ENCODE results near the gene PBX3. TPM values are rescaled to one million over a fixed set of nuclear protein-coding genes. Genes with fewer than 3 reads are reported as not detected.

PBX3 gene
- total and polyA plus RNA-seq, 2 experiments from 2014 or later, result 13.4 to 30.9 TPM

- in situ Hi-C loops (cut with MboI), result no loop called here
- H3K36me3 ChIP-seq (ENCODE audit: low read depth), result no peaks in the 10 kb centered on the region
- no peaks in the 10 kb centered on the region for H3K9me3 ChIP-seq (ENCODE audit: low read depth)
- H3K4me1 ChIP-seq (ENCODE audit: insufficient read depth), result no peaks in the 10 kb centered on the region
- H4K20me1 ChIP-seq (ENCODE audit: insufficient read depth), result no peaks in the 10 kb centered on the region
- no peak overlapping the region for H2AFZ ChIP-seq
- TF ChIP-seq EZH2phosphoT487 (IDR thresholded peaks at IDR 0.05; ENCODE audit: insufficient read depth, low read depth) (no peak), EZH2 (IDR thresholded peaks at IDR 0.05; ENCODE audit: insufficient read depth, poor library complexity, severe bottlenecking) (no peak)
- no peaks in the 10 kb centered on the region for H3K27me3 ChIP-seq (replicated peaks; ENCODE audit: insufficient read depth)
- H3K9ac ChIP-seq, result no peak overlapping the region
- no peaks in the 10 kb centered on the region for H3K9me2 ChIP-seq (ENCODE audit: insufficient read depth)
- no peak for DNase-seq
- WGBS, 2 experiments (ENCODE audit: low coverage in 1 of 2, low lambda C conversion rate in 2 of 2, missing lambda C conversion rate in 2 of 2), result 95 to 98% methylated on average over 3 of the region's 3 CpGs
- H3F3A ChIP-seq (ENCODE audit: insufficient read depth), result no peaks in the 10 kb centered on the region
- H3K27ac ChIP-seq, result no peak overlapping the region
- no peak overlapping the region for H3K4me2 ChIP-seq (ENCODE audit: unreplicated experiment)
- H3K79me2 ChIP-seq (ENCODE audit: insufficient read depth), result peaks cover 100% of the 10 kb centered on the region
- H3K4me3 ChIP-seq, result no peak overlapping the region
Observed at GRCh38 chr9:125844611-125845010, 97.4 kb downstream of the PBX3 start.

DNA sequence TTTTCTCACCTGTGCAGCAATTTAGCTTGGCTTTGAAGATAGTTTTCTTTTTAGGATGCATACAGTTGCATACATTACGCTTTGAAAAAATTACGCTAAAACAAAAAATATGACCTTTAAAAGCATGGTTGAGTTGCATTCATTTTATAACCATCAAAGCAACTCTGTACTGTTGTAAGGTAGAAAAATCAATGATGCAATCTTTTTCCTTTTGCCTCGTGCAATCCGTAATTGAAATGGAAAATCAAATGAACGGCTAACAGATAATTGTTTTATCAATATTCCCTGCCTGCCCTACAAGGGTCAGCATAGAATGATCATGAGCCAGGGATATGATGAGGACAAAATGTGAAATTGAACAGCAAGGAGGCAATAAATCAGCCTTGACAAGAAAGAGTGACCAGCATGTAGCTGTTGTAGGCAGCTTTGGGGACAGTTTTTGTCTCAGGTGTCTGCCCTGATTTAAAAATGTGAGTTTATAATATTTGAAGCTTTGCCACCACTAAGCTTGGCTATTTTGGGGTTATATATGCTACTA lies 98.2 kb downstream of the PBX3 start:
- Histone ChIP-seq H4K20me1 (ENCODE audit: insufficient read depth) (no peaks in the 10 kb centered on the region), H3K4me3 (no peak overlapping the region), H3K27ac (no peak overlapping the region), H3K4me2 (ENCODE audit: unreplicated experiment) (no peak overlapping the region), H3K4me1 (ENCODE audit: insufficient read depth) (no peaks in the 10 kb centered on the region), H3K9ac (no peak overlapping the region), H3K79me2 (ENCODE audit: insufficient read depth) (peaks cover 100% of the 10 kb centered on the region), H3K36me3 (ENCODE audit: low read depth) (no peaks in the 10 kb centered on the region), H2AFZ (no peak overlapping the region), H3K27me3 (replicated peaks; ENCODE audit: insufficient read depth) (no peaks in the 10 kb centered on the region), H3K9me2 (ENCODE audit: insufficient read depth) (no peaks in the 10 kb centered on the region), H3K9me3 (ENCODE audit: low read depth) (no peaks in the 10 kb centered on the region), H3F3A (ENCODE audit: insufficient read depth) (no peaks in the 10 kb centered on the region)
- WGBS, 2 experiments (ENCODE audit: low coverage in 1 of 2, low lambda C conversion rate in 2 of 2, missing lambda C conversion rate in 2 of 2), result 96 to 98% methylated on average over 5 of the region's 5 CpGs
- DNase-seq, result no peak
- in situ Hi-C loops (cut with MboI), result no loop called here
- TF ChIP-seq EZH2phosphoT487 (IDR thresholded peaks at IDR 0.05; ENCODE audit: insufficient read depth, low read depth) (no peak), EZH2 (IDR thresholded peaks at IDR 0.05; ENCODE audit: insufficient read depth, poor library complexity, severe bottlenecking) (no peak)

GRCh38 chr9:125847735-125848134 lies 100.6 kb downstream of the PBX3 start:
- no peaks in the 10 kb centered on the region for H3K9me3 ChIP-seq (ENCODE audit: low read depth)
- no peaks in the 10 kb centered on the region for H3K27me3 ChIP-seq (replicated peaks; ENCODE audit: insufficient read depth)
- H4K20me1 ChIP-seq (ENCODE audit: insufficient read depth), result no peaks in the 10 kb centered on the region
- no peak overlapping the region for H3K9ac ChIP-seq
- no peak overlapping the region for H2AFZ ChIP-seq
- no peak for TF ChIP-seq EZH2 (IDR thresholded peaks at IDR 0.05; ENCODE audit: insufficient read depth, poor library complexity, severe bottlenecking)
- TF ChIP-seq EZH2phosphoT487 (IDR thresholded peaks at IDR 0.05; ENCODE audit: insufficient read depth, low read depth), result no peak
- no peaks in the 10 kb centered on the region for H3K9me2 ChIP-seq (ENCODE audit: insufficient read depth)
- peaks cover 22% of the 10 kb centered on the region for H3K4me1 ChIP-seq (ENCODE audit: insufficient read depth)
- in situ Hi-C loops (cut with MboI), result no loop called here
- no peaks in the 10 kb centered on the region for H3F3A ChIP-seq (ENCODE audit: insufficient read depth)
- H3K4me2 ChIP-seq (ENCODE audit: unreplicated experiment), result no peak overlapping the region
- no peak for DNase-seq
- no peak overlapping the region for H3K4me3 ChIP-seq
- no peaks in the 10 kb centered on the region for H3K36me3 ChIP-seq (ENCODE audit: low read depth)
- WGBS, 2 experiments (ENCODE audit: low coverage in 1 of 2, low lambda C conversion rate in 2 of 2, missing lambda C conversion rate in 2 of 2), result 94 to 100% methylated on average over 2 of the region's 2 CpGs
- no peak overlapping the region for H3K27ac ChIP-seq
- peaks cover 99% of the 10 kb centered on the region for H3K79me2 ChIP-seq (ENCODE audit: insufficient read depth)

- H3K79me2 ChIP-seq (ENCODE audit: insufficient read depth), result peaks cover 89% of the 10 kb centered on the region
Observed at GRCh38 chr9:125850106-125850632, 103.0 kb downstream of the PBX3 start.

More at GRCh38 chr9:125850106-125850632, 103.0 kb downstream of the PBX3 start:
- TF ChIP-seq EZH2 (IDR thresholded peaks at IDR 0.05; ENCODE audit: insufficient read depth, poor library complexity, severe bottlenecking), result no peak
- TF ChIP-seq EZH2phosphoT487 (IDR thresholded peaks at IDR 0.05; ENCODE audit: insufficient read depth, low read depth), result no peak
- H4K20me1 ChIP-seq (ENCODE audit: insufficient read depth), result no peaks in the 10 kb centered on the region
- H3K36me3 ChIP-seq (ENCODE audit: low read depth), result no peaks in the 10 kb centered on the region
- in situ Hi-C loops (cut with MboI), result no loop called here
- H3K9me3 ChIP-seq (ENCODE audit: low read depth), result no peaks in the 10 kb centered on the region
- peaks cover 33% of the 10 kb centered on the region for H3K4me1 ChIP-seq (ENCODE audit: insufficient read depth)
- no peak overlapping the region for H3K27ac ChIP-seq
- no peaks in the 10 kb centered on the region for H3K9me2 ChIP-seq (ENCODE audit: insufficient read depth)
- H3K4me2 ChIP-seq (ENCODE audit: unreplicated experiment), result no peak overlapping the region
- no peak overlapping the region for H3K9ac ChIP-seq
- no peak overlapping the region for H2AFZ ChIP-seq
- 66 to 73% methylated on average over 3 of the region's 3 CpGs for WGBS, 2 experiments (ENCODE audit: low coverage in 1 of 2, low lambda C conversion rate in 2 of 2, missing lambda C conversion rate in 2 of 2)
- no peak for DNase-seq
- 0 out of 2 replicates have a peak, but pooled peaks cover 7% of the 10 kb centered on the region for H3F3A ChIP-seq (ENCODE audit: insufficient read depth)
- no peaks in the 10 kb centered on the region for H3K27me3 ChIP-seq (replicated peaks; ENCODE audit: insufficient read depth)
- no peak overlapping the region for H3K4me3 ChIP-seq
